K562 (cell line): ENCODE data around the gene PSRC1. TPM values are rescaled to one million over a fixed set of nuclear protein-coding genes. Genes with fewer than 3 reads are reported as not detected.

Experiments used
- COPS2 ChIP-seq: fragments of 450-650 bp; conservative IDR thresholded peaks from 2 replicates; pipeline ENCODE4 v1.6.1; 2016; ENCODE audit warnings: mild to moderate bottlenecking, moderate library complexity
- CREM ChIP-seq: IDR thresholded peaks from 2 replicates; pipeline ENCODE4 v1.6.1; 2014; ENCODE audit warnings: antibody characterized with exemption, low read depth
- FOXK1 ChIP-seq: sonication (generic); formaldehyde crosslinking; IDR thresholded peaks from 2 replicates; pipeline ENCODE4 v1.8.0; 2022; ENCODE audit warnings: missing genetic modification reagents, mild to moderate bottlenecking, borderline replicate concordance
- FOXP1 ChIP-seq: sonication (generic); formaldehyde crosslinking; IDR thresholded peaks from 2 replicates; pipeline ENCODE4 v1.8.0; 2022; ENCODE audit warnings: mild to moderate bottlenecking, missing genetic modification reagents
- KDM4B ChIP-seq, 2 experiments: fragments of 450-650 bp in 1 of 2; sonication (generic) in 1 of 2; IDR thresholded peaks; 2 replicates each; pipeline ENCODE4 v1.6.1; 2016 to 2017; ENCODE audit warnings: borderline replicate concordance in 2 of 2, antibody characterized with exemption in 1 of 2, low read depth in 1 of 2, mild to moderate bottlenecking in 1 of 2
- MYNN ChIP-seq, 2 experiments: sonication (generic); formaldehyde crosslinking in 1 of 2; IDR thresholded peaks; 2 replicates each; pipeline versions ENCODE4 v1.5.0 to v1.6.1; 2016 to 2020; ENCODE audit warnings: antibody characterized with exemption in 1 of 2, missing genetic modification reagents in 1 of 2
- NBN ChIP-seq: fragments of 450-650 bp; IDR thresholded peaks from 2 replicates; pipeline ENCODE4 v1.6.1; 2016; ENCODE audit warnings: low read depth, mild to moderate bottlenecking
- NFE2 ChIP-seq: IDR thresholded peaks from 2 replicates; pipeline ENCODE4 v1.6.1; 2014; ENCODE audit warnings: antibody characterized with exemption, low read depth
- POLR2G ChIP-seq: fragments of 200-400 bp; formaldehyde crosslinking; IDR thresholded peaks from 2 replicates; pipeline ENCODE4 v1.6.1; 2017; ENCODE audit warnings: low read depth, mild to moderate bottlenecking, antibody characterized with exemption, low read length, moderate library complexity
- RBM15 ChIP-seq: fragments of 200-400 bp; formaldehyde crosslinking; IDR thresholded peaks from 2 replicates; pipeline ENCODE4 v1.6.1; 2018; ENCODE audit warnings: mild to moderate bottlenecking, low read length, moderate library complexity; ENCODE audit not compliant: insufficient read depth
- TAF9B ChIP-seq: fragments of 450-650 bp; IDR thresholded peaks from 2 replicates; pipeline ENCODE4 v1.6.1; 2018; ENCODE audit warnings: mild to moderate bottlenecking; ENCODE audit not compliant: partially characterized antibody
- THRAP3 ChIP-seq: fragments of 450-650 bp; IDR thresholded peaks from 2 replicates; pipeline ENCODE4 v1.6.1; 2016; ENCODE audit warnings: mild to moderate bottlenecking, inconsistent platforms, borderline replicate concordance
- TRIM24 ChIP-seq, 2 experiments: fragments of 450-650 bp; IDR thresholded peaks; 2 replicates each; pipeline ENCODE4 v1.6.1; 2016
- TRIM25 ChIP-seq: fragments of 450-650 bp; IDR thresholded peaks from 2 replicates; pipeline ENCODE4 v1.7.0; 2016; ENCODE audit warnings: borderline replicate concordance
- ZNF431 ChIP-seq: sonication (generic); formaldehyde crosslinking; IDR thresholded peaks from 2 replicates; pipeline ENCODE4 v1.8.0; 2022; ENCODE audit warnings: mild to moderate bottlenecking, missing genetic modification reagents
- ZNF695 ChIP-seq: fragments of 450-650 bp; formaldehyde crosslinking; IDR thresholded peaks from 2 replicates; pipeline ENCODE4 v1.4.0; 2020; ENCODE audit warnings: mild to moderate bottlenecking, moderate library complexity
- polyA plus RNA-seq, 8 experiments: library from polyadenylated mRNA; depleted of rRNA in 4 of 8; stranded (reverse) in 5 of 8; unstranded in 3 of 8; fragments of >200 nt; fragmentation: Nextera tagmentation in 2 of 8; fragmentation: Illumina TruSeq in 1 of 8; extraction: Ambion mirVana in 2 of 8; extraction: Trizol in 1 of 8; gene quantifications; 2 replicates each; pipeline versions ENCODE4 v1.2.1 to v1.2.3, GENCODE V29; 2011 to 2014; ENCODE audit warnings: inconsistent platforms in 1 of 8, missing spikeins in 1 of 8
- total RNA-seq, 7 experiments: library from RNA; depleted of rRNA in 6 of 7; stranded (reverse); fragments of >200 nt in 6 of 7; fragmentation: Illumina TruSeq in 2 of 7; extraction: Trizol in 2 of 7; gene quantifications; 2 replicates each; pipeline versions ENCODE4 v1.2.1 to v1.2.3, GENCODE V29; 2011 to 2021; ENCODE audit warnings: low replicate concordance in 1 of 7
- TF ChIP-seq, protein P1 (sequence below): fragments of 450-650 bp; formaldehyde crosslinking; IDR thresholded peaks from 2 replicates; pipeline ENCODE4 v1.4.0; 2020; ENCODE audit warnings: mild to moderate bottlenecking, moderate library complexity
- TF ChIP-seq, protein P2 (sequence below): fragments of 250-450 bp; sonication (Bioruptor Pico); IDR thresholded peaks from 2 replicates; pipeline ENCODE4 v1.5.0; 2021
- TF ChIP-seq, protein P3 (sequence below): fragments of 200-800 bp; sonication (Bioruptor generic); IDR thresholded peaks from 2 replicates; pipeline ENCODE4 v1.6.1; 2017; ENCODE audit warnings: missing genetic modification characterization, missing compliant biosample characterization
- TF ChIP-seq, protein P4 (sequence below): fragments of 450-650 bp; IDR thresholded peaks from 2 replicates; pipeline ENCODE4 v1.6.1; 2014; ENCODE audit warnings: low read depth, mild to moderate bottlenecking, moderate library complexity, borderline replicate concordance

The PSRC1 gene
- total and polyA plus RNA-seq, 9 of the 15 experiments (the other 6 are each of a cell fraction or from before 2014, with no cell fraction given), result 6.5 to 65.2 (median 39.3) TPM

- TF ChIP-seq POLR2G (peak; percentile 36; the same call in 1 of the 2 replicates), NFE2 (no peak), THRAP3 (no peak), FOXP1 (CRISPR knock-in tag) (peak; percentile 95), KDM4B (IDR thresholded peaks at IDR 0.05; ENCODE audit: borderline replicate concordance in 2 of 2, low read depth in 1 of 2) (peak in 1 of 2 experiments; percentile 24; a peak in 1 of 4 replicates), ZNF431 (peak; percentile 72), TRIM24 (IDR thresholded peaks at IDR 0.05) (0 out of 4 replicates have a peak, but pooled peaks of 1 of the 2 experiments have one; percentile 56), TRIM25 (no peak), ZNF695 (no peak), MYNN (IDR thresholded peaks at IDR 0.05) (peak; percentile 90), MYNN (CRISPR knock-in tag; IDR thresholded peaks at IDR 0.05) (no peak), RBM15 (no peak), TAF9B (no peak), FOXK1 (peak; percentile 98), COPS2 (no peak), NBN (peak; percentile 40; the same call in 1 of the 2 replicates), CREM (peak; percentile 85)
- TF ChIP-seq, protein P1, sequence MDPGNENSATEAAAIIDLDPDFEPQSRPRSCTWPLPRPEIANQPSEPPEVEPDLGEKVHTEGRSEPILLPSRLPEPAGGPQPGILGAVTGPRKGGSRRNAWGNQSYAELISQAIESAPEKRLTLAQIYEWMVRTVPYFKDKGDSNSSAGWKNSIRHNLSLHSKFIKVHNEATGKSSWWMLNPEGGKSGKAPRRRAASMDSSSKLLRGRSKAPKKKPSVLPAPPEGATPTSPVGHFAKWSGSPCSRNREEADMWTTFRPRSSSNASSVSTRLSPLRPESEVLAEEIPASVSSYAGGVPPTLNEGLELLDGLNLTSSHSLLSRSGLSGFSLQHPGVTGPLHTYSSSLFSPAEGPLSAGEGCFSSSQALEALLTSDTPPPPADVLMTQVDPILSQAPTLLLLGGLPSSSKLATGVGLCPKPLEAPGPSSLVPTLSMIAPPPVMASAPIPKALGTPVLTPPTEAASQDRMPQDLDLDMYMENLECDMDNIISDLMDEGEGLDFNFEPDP, result no peak
- TF ChIP-seq, protein P2, sequence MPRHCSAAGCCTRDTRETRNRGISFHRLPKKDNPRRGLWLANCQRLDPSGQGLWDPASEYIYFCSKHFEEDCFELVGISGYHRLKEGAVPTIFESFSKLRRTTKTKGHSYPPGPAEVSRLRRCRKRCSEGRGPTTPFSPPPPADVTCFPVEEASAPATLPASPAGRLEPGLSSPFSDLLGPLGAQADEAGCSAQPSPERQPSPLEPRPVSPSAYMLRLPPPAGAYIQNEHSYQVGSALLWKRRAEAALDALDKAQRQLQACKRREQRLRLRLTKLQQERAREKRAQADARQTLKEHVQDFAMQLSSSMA (CRISPR knock-in tag), result no peak; the same call in 1 of the 2 replicates
- TF ChIP-seq, protein P3, sequence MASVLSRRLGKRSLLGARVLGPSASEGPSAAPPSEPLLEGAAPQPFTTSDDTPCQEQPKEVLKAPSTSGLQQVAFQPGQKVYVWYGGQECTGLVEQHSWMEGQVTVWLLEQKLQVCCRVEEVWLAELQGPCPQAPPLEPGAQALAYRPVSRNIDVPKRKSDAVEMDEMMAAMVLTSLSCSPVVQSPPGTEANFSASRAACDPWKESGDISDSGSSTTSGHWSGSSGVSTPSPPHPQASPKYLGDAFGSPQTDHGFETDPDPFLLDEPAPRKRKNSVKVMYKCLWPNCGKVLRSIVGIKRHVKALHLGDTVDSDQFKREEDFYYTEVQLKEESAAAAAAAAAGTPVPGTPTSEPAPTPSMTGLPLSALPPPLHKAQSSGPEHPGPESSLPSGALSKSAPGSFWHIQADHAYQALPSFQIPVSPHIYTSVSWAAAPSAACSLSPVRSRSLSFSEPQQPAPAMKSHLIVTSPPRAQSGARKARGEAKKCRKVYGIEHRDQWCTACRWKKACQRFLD (CRISPR knock-in tag), result no peak
- TF ChIP-seq, protein P4, sequence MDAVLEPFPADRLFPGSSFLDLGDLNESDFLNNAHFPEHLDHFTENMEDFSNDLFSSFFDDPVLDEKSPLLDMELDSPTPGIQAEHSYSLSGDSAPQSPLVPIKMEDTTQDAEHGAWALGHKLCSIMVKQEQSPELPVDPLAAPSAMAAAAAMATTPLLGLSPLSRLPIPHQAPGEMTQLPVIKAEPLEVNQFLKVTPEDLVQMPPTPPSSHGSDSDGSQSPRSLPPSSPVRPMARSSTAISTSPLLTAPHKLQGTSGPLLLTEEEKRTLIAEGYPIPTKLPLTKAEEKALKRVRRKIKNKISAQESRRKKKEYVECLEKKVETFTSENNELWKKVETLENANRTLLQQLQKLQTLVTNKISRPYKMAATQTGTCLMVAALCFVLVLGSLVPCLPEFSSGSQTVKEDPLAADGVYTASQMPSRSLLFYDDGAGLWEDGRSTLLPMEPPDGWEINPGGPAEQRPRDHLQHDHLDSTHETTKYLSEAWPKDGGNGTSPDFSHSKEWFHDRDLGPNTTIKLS, result peak; percentile 54; the same call in 1 of the 2 replicates
These were observed 19.2 kb downstream of the PSRC1 start (continued) for GRCh38 chr1:109263597-109264378.
